Measurements from ENCODE around the gene ASB10. TPM values are rescaled to one million over a fixed set of nuclear protein-coding genes. Genes with fewer than 3 reads are reported as not detected.

Gene ASB10
- polyA plus RNA-seq, 2 of the 4 experiments (the other 2 are of a cell fraction): not detected

GRCh38 chr7:151229249-151229648 is 42.2 kb upstream of the ASB10 start (continued):
- TF ChIP-seq, protein P1, sequence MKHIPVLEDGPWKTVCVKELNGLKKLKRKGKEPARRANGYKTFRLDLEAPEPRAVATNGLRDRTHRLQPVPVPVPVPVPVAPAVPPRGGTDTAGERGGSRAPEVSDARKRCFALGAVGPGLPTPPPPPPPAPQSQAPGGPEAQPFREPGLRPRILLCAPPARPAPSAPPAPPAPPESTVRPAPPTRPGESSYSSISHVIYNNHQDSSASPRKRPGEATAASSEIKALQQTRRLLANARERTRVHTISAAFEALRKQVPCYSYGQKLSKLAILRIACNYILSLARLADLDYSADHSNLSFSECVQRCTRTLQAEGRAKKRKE (CRISPR knock-in tag; IDR thresholded peaks at IDR 0.05; ENCODE audit: low read depth): no peak
- no peak for TF ChIP-seq TFCP2L1 (CRISPR knock-in tag; IDR thresholded peaks at IDR 0.05)

DNA sequence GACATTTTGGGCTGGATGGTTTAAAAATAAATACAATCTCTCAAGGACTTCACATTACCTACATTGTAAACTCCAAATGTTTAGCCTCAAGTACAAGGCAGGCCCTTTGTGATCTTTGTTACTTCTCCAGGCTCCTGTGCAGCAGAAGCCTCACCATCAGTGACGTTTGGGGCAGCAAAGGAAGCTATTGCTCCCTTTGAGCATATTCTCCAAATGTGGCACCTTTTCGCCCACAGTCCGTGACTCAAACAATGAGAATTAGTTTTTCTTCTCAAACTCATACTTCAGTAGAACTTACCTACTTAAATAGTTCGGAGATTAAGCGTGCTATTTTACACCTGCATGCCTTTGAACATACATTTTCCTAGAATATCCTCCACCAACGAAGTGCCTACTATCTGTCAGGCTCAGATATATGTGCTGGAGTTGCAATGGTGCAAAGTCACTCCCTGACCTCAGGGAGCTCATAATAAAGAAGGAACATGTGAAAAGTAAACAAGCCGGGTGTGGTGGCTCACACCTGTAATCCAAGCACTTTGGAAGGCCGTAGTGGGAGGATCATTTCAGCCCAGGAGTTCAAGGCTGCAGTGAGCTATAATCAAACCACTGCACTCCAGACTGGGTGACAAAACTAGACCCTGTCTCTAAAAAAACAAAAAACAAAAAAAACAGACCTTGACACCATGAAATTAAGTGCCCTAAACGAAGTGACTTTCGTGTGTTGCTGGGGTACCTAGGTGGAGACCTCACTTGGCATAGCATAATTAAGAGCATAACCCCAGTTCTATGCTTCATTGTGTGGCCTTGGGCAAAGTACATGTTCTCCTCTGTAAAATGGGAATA is 41.2 kb upstream of the ASB10 start:
- Histone ChIP-seq H3K4me3 (peak overlapping the region; percentile 93), H3K4me2 (peak overlapping the region; percentile 88), H3K9me3 (no peaks in the 10 kb centered on the region), H3K4me1 (peaks cover 26% of the 10 kb centered on the region), H3K27ac (peak overlapping the region; percentile 85 to 88)
- POLR2A ChIA-PET: interaction anchor here (1.5 kb wide), 1 partner anchor 10 kb away, joined by 3 read pairs; no protein-coding TSS in a partner anchor
- DNase-seq (ENCODE audit: low read depth in 1 of 2, low spot score in 1 of 2) (no peak), ATAC-seq (no peak), FAIRE-seq (no peak)
- no peak for TF ChIP-seq KDM5A (IDR thresholded peaks at IDR 0.05)
- no peak for TF ChIP-seq HEYL (CRISPR knock-in tag; IDR thresholded peaks at IDR 0.05)
- no peak for TF ChIP-seq RAD21 (conservative IDR thresholded peaks at IDR 0.05 in 1 of 2, IDR thresholded peaks at IDR 0.05 in 1 of 2)
- no peak for TF ChIP-seq HOXB5 (CRISPR knock-in tag; IDR thresholded peaks at IDR 0.05)
- TF ChIP-seq RNF2 (IDR thresholded peaks at IDR 0.05; ENCODE audit: borderline replicate concordance, low read depth): no peak
- no peak for TF ChIP-seq EP300 (IDR thresholded peaks at IDR 0.05)
- TF ChIP-seq ZSCAN20 (CRISPR knock-in tag; IDR thresholded peaks at IDR 0.05): no peak
- no peak for TF ChIP-seq HOXA7 (CRISPR knock-in tag; IDR thresholded peaks at IDR 0.05)
- TF ChIP-seq JUN (IDR thresholded peaks at IDR 0.05): no peak
- no peak for TF ChIP-seq CBX8 (IDR thresholded peaks at IDR 0.05)
- TF ChIP-seq CBX2 (IDR thresholded peaks at IDR 0.05; ENCODE audit: borderline replicate concordance, low read depth): no peak
- TF ChIP-seq, protein P2, sequence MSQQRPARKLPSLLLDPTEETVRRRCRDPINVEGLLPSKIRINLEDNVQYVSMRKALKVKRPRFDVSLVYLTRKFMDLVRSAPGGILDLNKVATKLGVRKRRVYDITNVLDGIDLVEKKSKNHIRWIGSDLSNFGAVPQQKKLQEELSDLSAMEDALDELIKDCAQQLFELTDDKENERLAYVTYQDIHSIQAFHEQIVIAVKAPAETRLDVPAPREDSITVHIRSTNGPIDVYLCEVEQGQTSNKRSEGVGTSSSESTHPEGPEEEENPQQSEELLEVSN (IDR thresholded peaks at IDR 0.05; ENCODE audit: borderline replicate concordance, low read depth): no peak
- no peak for TF ChIP-seq MAFK (IDR thresholded peaks at IDR 0.05; ENCODE audit: partially characterized antibody)
- 71% methylated on average over 10 of the region's 10 CpGs for WGBS (ENCODE audit: missing lambda C conversion rate)
- CTCF ChIA-PET: interaction anchor here (0.5 to 3.5 kb wide), 3 partner anchors 16 to 1388 kb away, joined by 3 to 20 read pairs (median 5); no protein-coding TSS in a partner anchor

- H3K4me1 ChIP-seq: peaks cover 25% of the 10 kb centered on the region
- peak within 1 kb of the TSS; percentile 98 for H3K4me2 ChIP-seq
- DNase-seq (ENCODE audit: low read depth in 1 of 2, low spot score in 1 of 2) (peak; percentile 99), ATAC-seq (peak; percentile 99 to 100), FAIRE-seq (no peak)
- ChIA-PET CTCF (interaction anchor here (0.6 to 3.5 kb wide), 8 partner anchors 9 to 83 kb away, joined by 3 to 20 read pairs (median 5); partner anchors contain the start of gene GBX1), POLR2A (interaction anchor here (0.7 to 1.6 kb wide), 11 partner anchors 9 to 199 kb away, joined by 3 to 8 read pairs (median 5); partner anchors contain the start of genes ABCB8 and NUB1)
- H3K27ac ChIP-seq: peak within 1 kb of the TSS; percentile 85 to 88
- H3K9me3 ChIP-seq: no peaks in the 10 kb centered on the region
- peak within 1 kb of the TSS; percentile 93 for H3K4me3 ChIP-seq
- WGBS (ENCODE audit: missing lambda C conversion rate): 3% methylated on average over 53 of the region's 68 CpGs
- peak; percentile 88 to 98 for TF ChIP-seq CEBPB (IDR thresholded peaks at IDR 0.05)
- TF ChIP-seq FOSL2 (IDR thresholded peaks at IDR 0.05): no peak
- no peak for TF ChIP-seq FOSL2 (CRISPR knock-in tag; IDR thresholded peaks at IDR 0.05)
- no peak for TF ChIP-seq CHD4 (IDR thresholded peaks at IDR 0.05; ENCODE audit: borderline replicate concordance)
- peak; percentile 73 to 79; a peak in 4 of 5 replicates for TF ChIP-seq JUN (IDR thresholded peaks at IDR 0.05)
- TF ChIP-seq HOXA7 (CRISPR knock-in tag; IDR thresholded peaks at IDR 0.05): no peak
- TF ChIP-seq USF2 (IDR thresholded peaks at IDR 0.05): peak; percentile 53
- peak; percentile 66 for TF ChIP-seq MYC (IDR thresholded peaks at IDR 0.05; ENCODE audit: borderline replicate concordance, low read length)
- 0 out of 2 replicates have a peak, but pooled peaks have one; percentile 21 for TF ChIP-seq GATA3 (IDR thresholded peaks at IDR 0.05; ENCODE audit: borderline replicate concordance)
- TF ChIP-seq, protein P1 (CRISPR knock-in tag; IDR thresholded peaks at IDR 0.05; ENCODE audit: low read depth): no peak
- no peak for TF ChIP-seq RNF2 (IDR thresholded peaks at IDR 0.05; ENCODE audit: borderline replicate concordance, low read depth)
- TF ChIP-seq, protein P3, sequence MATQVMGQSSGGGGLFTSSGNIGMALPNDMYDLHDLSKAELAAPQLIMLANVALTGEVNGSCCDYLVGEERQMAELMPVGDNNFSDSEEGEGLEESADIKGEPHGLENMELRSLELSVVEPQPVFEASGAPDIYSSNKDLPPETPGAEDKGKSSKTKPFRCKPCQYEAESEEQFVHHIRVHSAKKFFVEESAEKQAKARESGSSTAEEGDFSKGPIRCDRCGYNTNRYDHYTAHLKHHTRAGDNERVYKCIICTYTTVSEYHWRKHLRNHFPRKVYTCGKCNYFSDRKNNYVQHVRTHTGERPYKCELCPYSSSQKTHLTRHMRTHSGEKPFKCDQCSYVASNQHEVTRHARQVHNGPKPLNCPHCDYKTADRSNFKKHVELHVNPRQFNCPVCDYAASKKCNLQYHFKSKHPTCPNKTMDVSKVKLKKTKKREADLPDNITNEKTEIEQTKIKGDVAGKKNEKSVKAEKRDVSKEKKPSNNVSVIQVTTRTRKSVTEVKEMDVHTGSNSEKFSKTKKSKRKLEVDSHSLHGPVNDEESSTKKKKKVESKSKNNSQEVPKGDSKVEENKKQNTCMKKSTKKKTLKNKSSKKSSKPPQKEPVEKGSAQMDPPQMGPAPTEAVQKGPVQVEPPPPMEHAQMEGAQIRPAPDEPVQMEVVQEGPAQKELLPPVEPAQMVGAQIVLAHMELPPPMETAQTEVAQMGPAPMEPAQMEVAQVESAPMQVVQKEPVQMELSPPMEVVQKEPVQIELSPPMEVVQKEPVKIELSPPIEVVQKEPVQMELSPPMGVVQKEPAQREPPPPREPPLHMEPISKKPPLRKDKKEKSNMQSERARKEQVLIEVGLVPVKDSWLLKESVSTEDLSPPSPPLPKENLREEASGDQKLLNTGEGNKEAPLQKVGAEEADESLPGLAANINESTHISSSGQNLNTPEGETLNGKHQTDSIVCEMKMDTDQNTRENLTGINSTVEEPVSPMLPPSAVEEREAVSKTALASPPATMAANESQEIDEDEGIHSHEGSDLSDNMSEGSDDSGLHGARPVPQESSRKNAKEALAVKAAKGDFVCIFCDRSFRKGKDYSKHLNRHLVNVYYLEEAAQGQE (IDR thresholded peaks at IDR 0.05): peak; percentile 44; the same call in 1 of the 2 replicates
- no peak for TF ChIP-seq HOXB13 (CRISPR knock-in tag; IDR thresholded peaks at IDR 0.05; ENCODE audit: low read depth)
Measured at GRCh38 chr7:151226875-151227782, 40.1 kb upstream of the ASB10 start, which contains the start of gene ABCF2. Gene ABCF2 (minus strand): TSS chr7:151227205. CDS start chr7:151226458, 747 bp downstream.

All from A549 (cell line).